GM12875 (cell line): ENCODE data around the gene GRK5.

Source experiments
- H3K4me3 ChIP-seq: one replicate; pipeline ENCODE4 v1.5.1; 2011; ENCODE audit warnings: low read depth, low read length, control low read depth
- TF ChIP-seq, protein P1 (sequence below): IDR thresholded peaks from 2 replicates; pipeline ENCODE4 v1.5.1; 2011; ENCODE audit warnings: low read depth, mild to moderate bottlenecking, control low read depth, inconsistent platforms, low read length, moderate library complexity, borderline replicate concordance; ENCODE audit not compliant: insufficient read depth

Gene GRK5

DNA sequence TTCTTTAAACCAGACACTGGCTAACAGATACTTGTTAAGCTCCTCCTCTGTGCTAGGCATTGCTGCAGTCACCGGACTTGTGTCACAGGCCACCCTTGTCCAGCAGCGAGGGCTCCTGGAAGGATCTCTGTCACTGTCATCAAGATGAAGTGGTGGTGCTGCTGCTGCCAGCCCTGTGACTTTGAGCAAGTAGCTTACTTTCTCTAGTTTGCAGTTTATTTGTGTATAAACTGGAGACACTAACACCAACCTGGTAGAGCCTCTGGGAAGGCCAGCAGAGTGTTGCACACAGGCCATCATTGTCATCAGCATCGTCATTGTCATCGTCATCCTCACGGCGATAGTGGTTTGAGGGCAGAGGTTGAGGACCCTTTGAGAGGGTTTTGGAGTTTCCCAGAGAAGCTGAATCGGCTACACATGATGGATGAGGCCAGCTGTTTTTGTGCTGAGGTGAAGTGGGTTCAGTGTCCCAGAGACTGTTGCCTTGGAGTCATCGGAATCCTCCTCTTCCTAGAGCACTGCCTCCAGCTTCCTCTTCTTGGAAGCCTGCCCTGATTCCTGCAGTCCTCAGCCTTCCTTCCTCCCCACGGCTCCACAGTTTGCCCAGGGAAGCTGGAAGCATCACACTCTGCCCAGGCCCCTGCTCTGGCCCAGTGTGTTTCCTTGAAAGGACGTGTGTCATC, 128.4 kb downstream of the GRK5 start:
- H3K4me3 ChIP-seq = no peak overlapping the region
- TF ChIP-seq, protein P1, sequence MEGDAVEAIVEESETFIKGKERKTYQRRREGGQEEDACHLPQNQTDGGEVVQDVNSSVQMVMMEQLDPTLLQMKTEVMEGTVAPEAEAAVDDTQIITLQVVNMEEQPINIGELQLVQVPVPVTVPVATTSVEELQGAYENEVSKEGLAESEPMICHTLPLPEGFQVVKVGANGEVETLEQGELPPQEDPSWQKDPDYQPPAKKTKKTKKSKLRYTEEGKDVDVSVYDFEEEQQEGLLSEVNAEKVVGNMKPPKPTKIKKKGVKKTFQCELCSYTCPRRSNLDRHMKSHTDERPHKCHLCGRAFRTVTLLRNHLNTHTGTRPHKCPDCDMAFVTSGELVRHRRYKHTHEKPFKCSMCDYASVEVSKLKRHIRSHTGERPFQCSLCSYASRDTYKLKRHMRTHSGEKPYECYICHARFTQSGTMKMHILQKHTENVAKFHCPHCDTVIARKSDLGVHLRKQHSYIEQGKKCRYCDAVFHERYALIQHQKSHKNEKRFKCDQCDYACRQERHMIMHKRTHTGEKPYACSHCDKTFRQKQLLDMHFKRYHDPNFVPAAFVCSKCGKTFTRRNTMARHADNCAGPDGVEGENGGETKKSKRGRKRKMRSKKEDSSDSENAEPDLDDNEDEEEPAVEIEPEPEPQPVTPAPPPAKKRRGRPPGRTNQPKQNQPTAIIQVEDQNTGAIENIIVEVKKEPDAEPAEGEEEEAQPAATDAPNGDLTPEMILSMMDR = no peak

- H3K4me3 ChIP-seq = no peak overlapping the region
- TF ChIP-seq, protein P1 = no peak
Measured at GRCh38 chr10:119336599-119336998, 129.2 kb downstream of the GRK5 start.

DNA sequence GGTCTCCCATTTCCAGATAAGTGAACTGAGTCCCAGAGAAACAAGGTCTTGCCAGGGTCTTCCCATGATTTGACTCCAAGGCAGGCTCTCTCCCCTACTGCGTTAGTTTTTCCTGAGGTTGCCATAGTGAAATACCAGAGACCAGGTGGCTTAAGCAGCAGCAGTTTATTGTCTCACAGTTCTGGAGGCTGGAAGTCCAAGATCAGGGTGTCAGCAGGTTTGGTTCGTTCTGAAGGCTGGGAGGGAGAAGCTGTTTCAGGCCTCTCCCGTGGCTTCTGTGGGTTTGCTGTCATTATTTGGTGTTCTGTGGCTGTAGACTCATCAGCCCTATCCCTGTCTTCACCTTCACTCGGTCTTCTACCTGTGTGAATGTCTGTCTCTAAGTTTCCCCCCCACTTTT, 129.9 kb downstream of the GRK5 start:
- TF ChIP-seq, protein P1 = no peak
- H3K4me3 ChIP-seq = no peak overlapping the region

DNA sequence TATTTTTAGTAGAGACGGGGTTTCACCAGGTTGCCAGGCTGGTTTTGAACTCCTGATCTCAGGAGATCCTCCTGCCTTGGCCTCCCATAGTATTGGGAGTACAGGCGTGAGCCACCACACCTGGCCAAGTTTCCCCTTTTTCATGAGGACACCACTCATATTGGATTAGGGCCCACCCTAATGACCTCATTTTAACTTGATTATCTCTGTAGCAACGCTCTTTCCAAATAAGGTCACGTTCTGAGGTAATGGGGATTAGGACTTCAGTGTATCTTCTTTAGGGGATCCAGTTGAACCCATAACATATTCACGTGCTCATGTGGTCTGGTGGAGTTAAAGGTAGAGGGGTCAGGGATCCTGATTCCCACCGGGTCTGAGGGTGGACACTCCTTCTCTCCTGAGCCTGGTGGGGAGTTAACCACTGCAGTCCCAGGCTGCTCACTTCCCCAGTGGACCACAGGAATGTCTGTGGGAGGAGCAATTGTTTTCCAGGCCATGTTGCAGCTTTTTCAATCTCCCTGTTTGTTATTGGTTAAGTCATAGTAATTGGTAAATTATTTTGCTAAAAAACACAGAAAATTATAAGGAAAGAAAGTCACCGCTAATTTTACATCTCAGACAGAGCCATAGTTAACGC, 130.5 kb downstream of the GRK5 start:
- no peak overlapping the region for H3K4me3 ChIP-seq
- TF ChIP-seq, protein P1 = no peak

- no peak overlapping the region for H3K4me3 ChIP-seq
- TF ChIP-seq, protein P1 = no peak
Measured at GRCh38 chr10:119339109-119339508, 131.7 kb downstream of the GRK5 start.

DNA sequence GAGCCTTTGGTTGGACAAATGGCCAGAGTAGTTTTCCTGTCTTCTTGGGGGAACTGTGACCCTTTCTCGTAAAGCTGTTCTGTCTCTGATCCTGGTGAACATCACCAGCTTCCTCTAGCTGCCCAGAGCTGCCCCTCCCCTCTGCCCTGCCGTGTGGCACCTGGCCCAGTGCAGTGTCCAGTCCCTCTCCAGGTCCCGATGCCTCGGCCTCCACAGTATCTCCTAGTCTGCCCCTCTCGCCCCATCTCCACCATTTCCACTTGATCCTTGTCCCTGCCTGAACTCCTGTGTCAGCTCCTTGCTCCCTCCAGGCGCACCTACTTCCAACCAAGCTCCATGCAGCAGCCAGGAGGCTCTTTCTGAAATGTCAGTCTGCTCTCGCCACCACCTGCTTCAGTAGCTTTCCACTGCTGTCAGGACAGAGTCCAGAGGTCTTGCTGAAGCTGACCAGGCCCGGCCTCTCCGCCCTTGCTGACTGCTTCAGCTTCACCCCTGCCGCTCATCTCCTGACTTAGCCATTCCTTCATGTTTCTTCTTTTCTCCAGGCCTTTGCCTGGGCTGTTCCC, 133.6 kb downstream of the GRK5 start:
- TF ChIP-seq, protein P1 = no peak
- no peak overlapping the region for H3K4me3 ChIP-seq
